GM21576 (cell line): ENCODE results near the gene STRA6.

Experiments
- ATAC-seq: cut with Tn5 transposase; IDR thresholded peaks from one replicate; pipeline ENCODE4 v1.9.1; 2021; ENCODE audit warnings: mild to moderate bottlenecking, moderate library complexity; ENCODE audit not compliant: unreplicated experiment

Gene STRA6, protein sequence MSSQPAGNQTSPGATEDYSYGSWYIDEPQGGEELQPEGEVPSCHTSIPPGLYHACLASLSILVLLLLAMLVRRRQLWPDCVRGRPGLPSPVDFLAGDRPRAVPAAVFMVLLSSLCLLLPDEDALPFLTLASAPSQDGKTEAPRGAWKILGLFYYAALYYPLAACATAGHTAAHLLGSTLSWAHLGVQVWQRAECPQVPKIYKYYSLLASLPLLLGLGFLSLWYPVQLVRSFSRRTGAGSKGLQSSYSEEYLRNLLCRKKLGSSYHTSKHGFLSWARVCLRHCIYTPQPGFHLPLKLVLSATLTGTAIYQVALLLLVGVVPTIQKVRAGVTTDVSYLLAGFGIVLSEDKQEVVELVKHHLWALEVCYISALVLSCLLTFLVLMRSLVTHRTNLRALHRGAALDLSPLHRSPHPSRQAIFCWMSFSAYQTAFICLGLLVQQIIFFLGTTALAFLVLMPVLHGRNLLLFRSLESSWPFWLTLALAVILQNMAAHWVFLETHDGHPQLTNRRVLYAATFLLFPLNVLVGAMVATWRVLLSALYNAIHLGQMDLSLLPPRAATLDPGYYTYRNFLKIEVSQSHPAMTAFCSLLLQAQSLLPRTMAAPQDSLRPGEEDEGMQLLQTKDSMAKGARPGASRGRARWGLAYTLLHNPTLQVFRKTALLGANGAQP

GRCh38 chr15:74202452-74203401 lies at the start of gene STRA6:
TSS of gene STRA6 (minus strand) at chr15:74202787. CDS start at chr15:74202267, 520 bp downstream.
- no peak for ATAC-seq

- ATAC-seq: no peak
These were observed 49.7 kb upstream of the STRA6 start for GRCh38 chr15:74252291-74252690.

DNA sequence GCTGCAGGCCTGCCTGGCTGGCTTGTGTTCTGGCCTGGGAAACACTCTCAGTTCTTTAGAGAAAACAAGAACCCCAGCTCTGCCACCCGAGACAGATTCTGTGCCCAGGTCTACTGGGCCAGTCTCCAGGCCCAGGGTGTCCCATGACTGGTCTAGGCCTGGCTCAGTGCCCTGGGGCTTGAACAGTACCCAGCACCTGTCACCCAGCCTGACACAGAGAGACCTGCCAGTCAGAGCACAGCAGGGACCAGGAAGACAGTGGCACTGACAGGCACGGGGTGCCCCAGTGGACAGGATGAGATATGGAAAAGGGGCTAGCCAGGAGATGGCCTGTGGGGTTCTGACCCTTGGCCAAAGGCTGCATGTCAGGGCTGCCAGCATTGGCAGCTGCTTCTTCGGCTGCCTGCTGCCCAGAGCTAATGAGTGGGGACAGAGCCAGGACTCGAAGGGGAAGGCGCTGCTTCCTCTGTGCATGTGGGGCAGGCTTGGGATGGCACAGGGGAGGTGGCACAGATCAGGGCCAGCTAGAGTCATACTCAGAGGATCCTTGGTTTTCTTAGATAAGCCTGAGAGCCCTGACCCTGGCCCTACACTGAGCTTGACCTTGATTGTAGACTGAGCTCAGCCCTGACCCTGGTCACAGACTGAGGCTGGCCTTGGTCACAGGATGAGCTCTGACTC lies 48.7 kb upstream of the STRA6 start:
- no peak for ATAC-seq

DNA sequence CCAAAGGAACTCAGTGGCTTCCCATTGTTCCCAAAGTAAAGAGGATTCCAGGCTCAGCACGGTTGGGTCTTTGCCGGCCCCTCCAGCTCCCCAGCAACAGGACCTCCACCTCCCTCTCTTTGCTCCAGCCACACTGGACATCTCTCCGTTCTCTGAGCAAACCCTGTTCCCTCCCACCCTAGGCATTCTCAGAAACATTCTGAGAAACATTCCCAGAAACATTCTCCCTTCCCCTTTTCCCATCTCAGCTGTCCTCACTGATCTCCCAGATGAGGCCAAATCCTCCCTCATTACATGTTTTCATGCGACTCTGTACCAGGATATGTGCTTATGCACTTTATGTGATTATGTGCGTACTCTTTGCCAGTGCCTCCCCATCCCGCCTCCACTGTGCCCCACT lies 47.7 kb upstream of the STRA6 start:
- ATAC-seq: no peak

DNA sequence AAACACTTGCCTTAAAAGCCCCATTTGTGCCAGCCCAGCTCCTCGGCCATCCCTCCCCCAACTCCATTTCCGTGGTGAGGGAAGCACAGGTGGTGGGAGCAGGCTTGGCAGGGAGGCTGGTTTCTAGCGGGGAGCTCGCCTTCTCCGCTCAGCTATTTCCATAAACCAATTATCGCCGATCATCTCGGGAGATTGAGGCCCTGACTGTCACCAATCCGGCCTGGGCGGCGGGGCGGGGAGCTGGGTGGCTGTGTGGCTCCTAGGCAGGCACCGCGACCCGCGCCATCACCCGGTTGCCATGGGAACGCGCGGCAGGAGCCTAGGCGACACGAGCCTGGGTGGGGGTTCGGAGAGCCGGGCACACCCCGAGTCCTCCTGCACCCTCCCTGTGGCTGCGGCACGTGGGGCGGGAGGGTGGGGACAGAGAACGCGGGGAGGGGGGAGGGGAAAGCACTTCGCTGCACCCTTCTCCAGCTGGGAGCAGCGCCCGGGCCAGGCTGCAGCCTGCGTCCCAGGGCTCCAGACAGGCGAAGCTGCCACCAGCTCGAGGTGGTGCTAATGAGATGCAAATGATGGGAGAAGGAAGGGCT lies 42.9 kb upstream of the STRA6 start:
- no peak for ATAC-seq

DNA sequence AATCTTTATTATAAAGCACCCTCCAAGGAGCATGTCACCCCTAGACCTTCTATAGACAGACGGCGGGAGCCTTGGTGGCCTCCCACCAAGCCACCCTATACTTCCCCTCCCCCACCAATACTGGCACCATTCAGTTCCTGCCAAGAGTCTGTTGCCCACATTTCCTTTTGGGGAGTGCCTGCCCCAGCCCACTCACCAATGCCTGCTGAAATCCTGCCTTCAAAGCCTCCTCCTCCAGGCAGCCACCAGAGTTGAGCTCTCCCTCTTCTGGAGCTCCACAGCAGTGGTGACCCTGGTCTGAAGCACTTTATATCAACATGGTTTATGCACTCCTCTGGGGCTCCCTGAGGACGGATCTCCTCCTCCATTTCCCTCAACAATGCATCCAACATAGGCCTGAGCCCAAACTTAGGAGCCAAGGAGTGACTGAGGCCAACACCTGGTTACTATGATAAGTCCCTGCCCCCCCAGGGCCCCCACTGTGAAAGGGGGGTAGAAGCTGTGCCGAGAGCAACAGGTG lies 42.3 kb upstream of the STRA6 start:
- ATAC-seq: no peak

- ATAC-seq: no peak
These were observed 40.8 kb upstream of the STRA6 start for GRCh38 chr15:74243431-74243830.

GRCh38 chr15:74242441-74243185 lies 40.0 kb upstream of the STRA6 start:
- ATAC-seq: no peak

DNA sequence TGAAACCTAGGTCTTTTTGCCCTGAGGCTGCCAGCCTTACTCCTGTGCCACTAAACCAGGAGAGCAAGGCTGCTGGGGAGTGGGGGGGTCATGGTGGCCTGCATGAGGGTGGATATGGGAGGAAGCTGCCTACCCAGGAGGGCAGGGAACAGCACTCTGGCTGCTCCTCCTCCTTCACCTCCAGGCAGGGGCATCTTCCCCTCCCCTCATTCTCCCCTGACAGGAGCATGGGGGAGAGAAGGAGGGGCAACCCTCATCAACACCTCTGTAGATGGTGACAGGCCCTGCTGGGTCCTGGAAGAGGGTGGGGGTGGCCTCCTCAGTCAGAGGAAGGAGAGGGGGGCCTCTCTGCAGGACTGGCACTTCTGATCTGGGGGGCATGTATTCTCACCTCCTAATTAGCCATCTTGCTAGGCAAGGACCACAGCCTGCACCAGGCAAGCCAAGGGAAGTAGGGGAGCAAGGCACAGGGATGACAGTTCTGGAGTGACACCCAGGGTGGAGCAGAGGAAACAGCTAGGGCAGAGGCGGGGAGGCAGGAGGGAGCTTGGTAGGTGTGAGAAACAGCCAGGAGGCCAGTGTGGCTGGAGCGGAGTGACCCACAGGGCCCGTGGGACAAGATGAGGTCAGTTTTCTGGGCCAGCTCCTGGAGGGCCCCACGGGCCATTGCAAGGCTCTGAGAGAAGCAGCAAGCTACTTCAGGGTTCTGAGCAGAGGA lies 38.5 kb upstream of the STRA6 start:
- ATAC-seq: no peak

DNA sequence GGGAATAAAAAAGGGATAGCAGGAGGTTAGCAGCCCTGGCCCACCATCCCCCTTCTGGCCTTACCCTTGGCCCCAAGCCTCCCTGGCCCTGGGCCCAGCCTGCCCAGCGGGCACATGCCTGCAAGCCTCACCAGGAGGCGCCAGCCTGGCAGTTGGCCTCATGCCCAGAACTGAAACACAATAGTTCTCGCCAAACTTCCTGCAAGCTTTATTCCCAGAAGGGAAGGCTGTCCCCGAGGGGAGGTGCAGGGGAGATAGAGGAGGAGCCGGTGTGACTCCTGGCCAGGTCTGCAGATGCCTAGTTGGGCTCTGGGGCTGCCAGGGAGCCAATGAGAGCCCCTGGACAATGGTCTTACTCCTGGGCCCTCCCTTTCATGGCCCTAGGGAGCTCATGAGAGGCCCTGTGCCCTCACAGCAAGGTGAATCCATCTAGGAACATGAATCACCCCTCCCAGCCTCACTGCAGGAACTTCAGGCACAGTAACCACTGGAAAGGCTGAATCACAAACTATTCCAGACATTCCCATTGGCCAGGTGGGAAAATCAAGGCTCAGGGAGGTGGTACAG lies 37.5 kb upstream of the STRA6 start:
- ATAC-seq: no peak

GRCh38 chr15:74239051-74239705 lies 36.6 kb upstream of the STRA6 start:
- no peak for ATAC-seq

GRCh38 chr15:74235962-74236361 lies 33.4 kb upstream of the STRA6 start, which contains the start of gene CCDC33:
TSS of gene CCDC33 (plus strand) at chr15:74236326. CDS start at chr15:74236720, 394 bp downstream.
- peak; percentile 47 for ATAC-seq

DNA sequence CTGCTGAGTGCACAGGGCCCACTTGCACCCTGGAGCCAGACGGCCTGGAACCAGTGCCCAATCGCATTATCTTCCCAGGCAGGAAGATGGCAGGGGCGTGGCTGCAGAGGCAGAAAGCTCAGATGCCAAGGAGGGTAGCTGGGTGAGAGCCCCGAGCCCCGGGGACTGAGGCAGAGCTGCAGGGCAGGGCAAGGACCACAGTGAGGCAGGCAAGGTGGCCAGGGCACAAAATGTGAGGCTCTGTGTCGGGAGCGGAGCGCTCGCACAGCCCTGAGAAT lies 31.9 kb upstream of the STRA6 start:
- no peak for ATAC-seq

- ATAC-seq: no peak
These were observed 31.4 kb upstream of the STRA6 start for GRCh38 chr15:74233851-74234597.

DNA sequence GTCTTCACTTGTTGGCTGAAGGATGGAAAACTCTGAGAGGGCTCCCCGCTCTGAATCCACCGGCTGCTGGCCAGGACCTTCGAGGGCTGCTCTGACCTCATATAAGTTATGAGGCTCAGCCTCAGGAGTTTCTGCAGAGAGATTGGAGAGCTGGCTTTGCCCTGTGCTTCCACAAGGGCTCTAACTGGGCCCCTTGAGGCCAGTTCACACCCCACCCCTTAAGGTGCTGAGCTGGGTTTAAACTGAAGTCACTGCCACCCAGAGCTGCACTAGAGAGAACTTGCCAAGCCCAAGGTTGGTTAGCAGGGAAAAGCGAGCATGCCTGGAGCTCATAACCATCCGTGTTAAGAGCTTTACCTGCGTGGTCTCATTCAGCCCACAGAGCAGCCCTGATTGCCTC lies 30.8 kb upstream of the STRA6 start:
- no peak for ATAC-seq

GRCh38 chr15:74231475-74231874 lies 28.9 kb upstream of the STRA6 start:
- ATAC-seq: no peak

DNA sequence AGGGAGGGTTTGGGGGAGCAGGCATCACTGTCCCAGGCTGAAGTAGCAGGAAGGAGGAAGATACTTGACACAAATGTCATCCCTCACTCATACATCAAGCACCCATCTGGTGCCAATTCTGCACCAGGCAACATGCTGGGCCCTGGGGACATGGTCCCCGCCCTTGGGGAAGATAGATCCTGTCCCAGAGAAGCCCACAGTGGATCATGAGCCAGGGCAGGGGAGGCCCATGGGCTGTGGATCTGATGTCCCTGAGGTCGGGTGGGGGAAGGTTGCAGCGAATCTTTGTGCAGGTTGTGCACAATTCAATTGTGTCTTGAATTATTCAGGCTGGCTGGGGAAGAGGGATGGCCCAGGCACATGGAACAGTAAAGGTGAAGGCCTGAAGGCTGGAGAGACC lies 27.1 kb upstream of the STRA6 start:
- no peak for ATAC-seq
